Measurements from ENCODE around the gene ECSCR. TPM values are rescaled to one million over a fixed set of nuclear protein-coding genes. Genes with fewer than 3 reads are reported as not detected.
"Not testable (repeated sequence)": the region's sequence is repeated elsewhere in the genome, so short reads cannot be mapped to it uniquely, and the experiment has no call there.

ECSCR gene
- total RNA-seq, 1 donor from 2014 or later = not detected

DNA sequence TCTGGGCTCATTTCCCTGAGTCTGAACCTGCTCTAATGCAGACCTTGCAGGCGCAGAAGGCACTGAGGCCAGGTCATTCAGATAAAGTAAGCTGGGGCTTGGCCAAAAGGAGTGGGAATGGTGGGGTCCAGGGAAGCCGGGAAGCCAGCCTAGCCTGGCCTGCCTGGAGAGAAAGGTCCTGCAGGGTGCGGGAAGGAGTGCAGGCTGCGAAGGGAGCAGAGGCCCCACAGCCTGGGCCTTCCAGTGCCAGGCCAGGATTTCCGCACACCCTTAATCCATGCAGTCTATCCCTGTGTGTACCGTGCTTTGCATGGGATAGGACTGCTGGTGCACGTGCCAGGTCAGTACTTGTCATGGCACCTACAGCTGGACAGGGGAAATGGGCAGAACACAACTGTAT, 23.7 kb upstream of the ECSCR start:
- H3K27me3 ChIP-seq = no peaks in the 10 kb centered on the region
- H3K36me3 ChIP-seq = no peaks in the 10 kb centered on the region
- Mint-ChIP-seq H3K27ac (no peak overlapping the region), H3K27me3 (ENCODE audit: insufficient read depth, low read depth) (peaks cover 16% of the 10 kb centered on the region), H3K4me3 (no peak overlapping the region), H3K9me3 (no peaks in the 10 kb centered on the region), H3K4me1 (peaks cover 15% of the 10 kb centered on the region), H3K36me3 (no peaks in the 10 kb centered on the region)
- no peaks in the 10 kb centered on the region for H3F3A ChIP-seq (ENCODE audit: low read depth)
- H3K9ac ChIP-seq = no peak overlapping the region
- H3K79me2 ChIP-seq (ENCODE audit: low read depth) = no peaks in the 10 kb centered on the region
- TF ChIP-seq CTCF (IDR thresholded peaks at IDR 0.05) (no peak), EZH2 (IDR thresholded peaks at IDR 0.05) (no peak), EZH2phosphoT487 (IDR thresholded peaks at IDR 0.05) (no peak)
- no peaks in the 10 kb centered on the region for H3K9me3 ChIP-seq (ENCODE audit: low read depth)
- H3K4me3 ChIP-seq = no peak overlapping the region
- H2AFZ ChIP-seq (replicated peaks) = peak overlapping the region; percentile 80
- peak; percentile 49 for DNase-seq (ENCODE audit: low spot score)
- H3K4me1 ChIP-seq = peaks cover 10% of the 10 kb centered on the region
- H3K4me2 ChIP-seq = peak overlapping the region; percentile 4
- no peaks in the 10 kb centered on the region for H4K20me1 ChIP-seq (ENCODE audit: low read depth)
- H3K27ac ChIP-seq = no peak overlapping the region

GRCh38 chr5:139482890-139483208, 20.3 kb upstream of the ECSCR start:
- not testable (repeated sequence) for H3F3A ChIP-seq (ENCODE audit: low read depth); H3K36me3 Mint-ChIP-seq; H3K4me1 ChIP-seq; H3K4me2 ChIP-seq; H3K9me3 Mint-ChIP-seq; H3K4me3 ChIP-seq; H3K36me3 ChIP-seq; H3K27ac Mint-ChIP-seq; H3K27ac ChIP-seq; H3K4me3 Mint-ChIP-seq; H4K20me1 ChIP-seq (ENCODE audit: low read depth); H3K9me3 ChIP-seq (ENCODE audit: low read depth); H2AFZ ChIP-seq (replicated peaks); DNase-seq (ENCODE audit: low spot score); H3K79me2 ChIP-seq (ENCODE audit: low read depth); H3K27me3 ChIP-seq; H3K9ac ChIP-seq
- Mint-ChIP-seq H3K27me3 (ENCODE audit: insufficient read depth, low read depth) (peaks cover 12% of the 10 kb centered on the region), H3K4me1 (peaks cover 24% of the 10 kb centered on the region)

DNA sequence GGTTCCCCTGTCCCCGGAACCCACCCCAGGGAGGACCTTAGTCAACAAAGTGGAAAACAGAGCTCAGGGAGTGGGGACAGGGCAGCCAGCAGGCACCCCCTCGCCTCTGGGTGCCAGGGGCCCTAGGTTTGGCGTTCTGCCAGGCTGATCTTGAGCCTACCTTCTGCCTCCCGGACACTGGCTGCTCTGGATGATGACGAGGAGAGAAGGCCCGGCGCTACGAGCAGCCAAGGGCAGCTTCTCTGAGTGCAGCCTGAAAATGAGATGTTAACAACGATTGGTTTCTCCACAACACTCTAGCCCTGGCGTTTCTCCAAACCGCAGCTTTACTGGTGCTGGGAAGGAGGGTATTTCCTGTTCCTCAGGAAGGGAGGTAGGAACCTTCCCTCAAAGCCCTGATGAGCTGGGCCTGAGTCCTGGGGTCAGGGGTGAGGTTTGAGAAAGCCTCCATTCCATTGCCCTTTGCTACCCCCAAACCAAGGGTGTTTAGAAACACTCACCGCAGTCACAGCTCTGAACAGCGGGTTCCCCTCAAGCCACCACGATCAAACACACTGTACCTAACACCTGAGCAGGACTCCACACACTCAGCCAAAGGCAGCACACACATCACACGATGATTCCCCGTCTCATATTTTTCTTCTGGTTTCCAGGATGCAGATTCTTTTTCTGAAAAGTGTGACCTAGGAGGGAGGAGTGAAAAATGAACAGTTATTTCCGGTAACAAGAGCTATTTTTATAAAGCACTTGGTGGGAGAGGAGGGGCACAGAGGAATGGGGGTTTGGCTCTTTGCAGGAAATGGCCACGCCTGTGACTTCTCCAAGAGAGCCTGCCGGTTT, 19.7 kb upstream of the ECSCR start, which contains the start of gene STING1:
STING1 (minus strand) TSS at position 709 of the 840 bp plus-strand sequence. CDS start 1,054 bp downstream, outside the sequence.
- Histone ChIP-seq H3K36me3 (no peaks in the 10 kb centered on the region), H3K27me3 (no peaks in the 10 kb centered on the region), H3K79me2 (ENCODE audit: low read depth) (no peaks in the 10 kb centered on the region), H3K9ac (no peak within 1 kb of the TSS), H3K9me3 (ENCODE audit: low read depth) (no peaks in the 10 kb centered on the region), H3K4me1 (peaks cover 10% of the 10 kb centered on the region), H3K4me3 (no peak within 1 kb of the TSS), H3K4me2 (no peak within 1 kb of the TSS), H3K27ac (no peak within 1 kb of the TSS), H3F3A (ENCODE audit: low read depth) (no peaks in the 10 kb centered on the region), H2AFZ (replicated peaks) (no peak within 1 kb of the TSS), H4K20me1 (ENCODE audit: low read depth) (no peaks in the 10 kb centered on the region)
- peaks cover 24% of the 10 kb centered on the region for H3K4me1 Mint-ChIP-seq
- H3K36me3 Mint-ChIP-seq = no peaks in the 10 kb centered on the region
- DNase-seq (ENCODE audit: low spot score) = no peak
- peaks cover 12% of the 10 kb centered on the region for H3K27me3 Mint-ChIP-seq (ENCODE audit: insufficient read depth, low read depth)
- H3K27ac Mint-ChIP-seq = no peak within 1 kb of the TSS
- no peak for TF ChIP-seq EZH2 (IDR thresholded peaks at IDR 0.05)
- TF ChIP-seq CTCF (IDR thresholded peaks at IDR 0.05) = no peak
- no peak for TF ChIP-seq EZH2phosphoT487 (IDR thresholded peaks at IDR 0.05)
- no peaks in the 10 kb centered on the region for H3K9me3 Mint-ChIP-seq
- H3K4me3 Mint-ChIP-seq = no peak within 1 kb of the TSS

DNA sequence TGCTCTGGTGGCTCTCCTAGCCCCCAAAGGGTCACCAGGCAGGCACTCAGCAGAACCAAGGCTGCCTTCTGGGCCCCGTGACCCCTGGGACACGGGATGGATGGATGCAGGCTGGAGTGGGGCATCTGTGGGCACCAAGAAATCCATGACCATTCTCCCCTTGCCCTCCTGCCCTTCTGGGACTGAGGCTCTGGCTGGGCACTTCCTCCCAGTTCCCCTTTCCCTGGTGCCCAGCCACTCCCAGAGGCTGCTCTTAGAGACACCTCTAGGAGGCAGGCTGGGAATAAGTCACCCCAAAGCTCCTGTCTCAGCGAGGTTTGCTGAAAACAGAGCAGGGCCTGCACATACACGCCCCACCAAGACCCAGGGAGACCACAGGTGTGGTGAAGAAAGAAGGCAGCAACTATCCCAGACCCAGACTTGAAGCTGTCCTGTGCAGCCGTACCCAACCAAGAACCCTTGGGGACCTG, 19.1 kb upstream of the ECSCR start:
- Mint-ChIP-seq H3K4me3 (no peak overlapping the region), H3K36me3 (no peaks in the 10 kb centered on the region), H3K27ac (no peak overlapping the region), H3K27me3 (ENCODE audit: insufficient read depth, low read depth) (peaks cover 10% of the 10 kb centered on the region), H3K9me3 (no peaks in the 10 kb centered on the region), H3K4me1 (peaks cover 21% of the 10 kb centered on the region)
- no peak for DNase-seq (ENCODE audit: low spot score)
- TF ChIP-seq EZH2phosphoT487 (IDR thresholded peaks at IDR 0.05) (no peak), EZH2 (IDR thresholded peaks at IDR 0.05) (no peak), CTCF (IDR thresholded peaks at IDR 0.05) (no peak)
- no peaks in the 10 kb centered on the region for H3K9me3 ChIP-seq (ENCODE audit: low read depth)
- no peak overlapping the region for H3K4me3 ChIP-seq
- no peaks in the 10 kb centered on the region for H3K79me2 ChIP-seq (ENCODE audit: low read depth)
- H3F3A ChIP-seq (ENCODE audit: low read depth) = no peaks in the 10 kb centered on the region
- no peak overlapping the region for H2AFZ ChIP-seq (replicated peaks)
- no peak overlapping the region for H3K4me2 ChIP-seq
- H3K9ac ChIP-seq = no peak overlapping the region
- peaks cover 7% of the 10 kb centered on the region for H3K4me1 ChIP-seq
- no peaks in the 10 kb centered on the region for H3K27me3 ChIP-seq
- H3K36me3 ChIP-seq = no peaks in the 10 kb centered on the region
- no peak overlapping the region for H3K27ac ChIP-seq
- no peaks in the 10 kb centered on the region for H4K20me1 ChIP-seq (ENCODE audit: low read depth)

Data from neural progenitor cell (in vitro differentiated cells).